Measurements from ENCODE around the gene PTTG1. TPM values are rescaled to one million over a fixed set of nuclear protein-coding genes. Genes with fewer than 3 reads are reported as not detected.

Gene PTTG1
- total and polyA plus RNA-seq, 2 of the 8 experiments (the other 6 are each of a cell fraction or from before 2014, with no cell fraction given): 240 to 478 TPM

DNA sequence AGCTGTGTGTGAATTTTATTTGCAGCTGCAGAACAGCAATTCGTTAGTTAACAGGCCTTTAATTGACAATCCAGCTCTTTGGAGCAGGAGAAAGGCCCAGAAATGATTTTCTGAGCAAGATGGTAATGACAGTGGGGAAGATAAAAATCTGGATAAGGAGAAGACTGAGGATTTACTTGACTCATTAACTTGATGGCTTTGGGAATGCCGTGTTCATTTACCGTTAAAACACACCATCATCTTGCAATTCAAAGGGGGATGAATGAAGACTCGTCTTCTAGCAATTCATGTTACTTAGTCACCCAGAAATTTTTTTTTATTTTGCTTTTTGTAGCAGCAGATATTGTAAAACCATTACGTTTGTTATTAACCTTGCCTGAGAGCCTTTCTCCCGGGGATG is 52.0 kb downstream of the PTTG1 start:
- no peak overlapping the region for H3K4ac ChIP-seq (replicated peaks; ENCODE audit: insufficient read length, low read depth, low read length)
- H2AFZ ChIP-seq (ENCODE audit: low read length): no peak overlapping the region
- H2BK12ac ChIP-seq (ENCODE audit: low read depth, low read length): no peak overlapping the region
- no peak overlapping the region for H3K9ac ChIP-seq (replicated peaks in 1 of 4; ENCODE audit: extremely low read depth in 1 of 4, low read depth in 3 of 4, low read length in 3 of 4)
- no peak overlapping the region for H3K23ac ChIP-seq (ENCODE audit: insufficient read length)
- 94% methylated on average over 6 of the region's 6 CpGs; no CpG with 5 or more reads in 1 of the 2 experiments for WGBS, 2 experiments (ENCODE audit: extremely low coverage in 1 of 2, insufficient coverage in 1 of 2, insufficient read length in 1 of 2, insufficient replicate concordance in 2 of 2, low coverage in 1 of 2, low lambda C conversion rate in 2 of 2, missing lambda C conversion rate in 1 of 2)
- no peaks in the 10 kb centered on the region; the same call in 1 of the 2 replicates for H3K23me2 ChIP-seq (ENCODE audit: low read depth, low read length)
- H3K4me3 ChIP-seq (ENCODE audit: extremely low read depth in 1 of 4, insufficient read depth in 2 of 4, low read depth in 3 of 4, low read length in 4 of 4): no peak overlapping the region
- H2BK20ac ChIP-seq (ENCODE audit: low read length): no peak overlapping the region
- no peaks in the 10 kb centered on the region for H3K9me3 ChIP-seq (ENCODE audit: insufficient read depth in 2 of 2, low read depth in 1 of 2, low read length in 1 of 2)
- H3K79me2 ChIP-seq (ENCODE audit: control insufficient read depth in 1 of 2, insufficient read depth in 2 of 2, low read length in 2 of 2): no peaks in the 10 kb centered on the region
- H3K79me1 ChIP-seq (ENCODE audit: low read depth, low read length): no peaks in the 10 kb centered on the region
- no peak overlapping the region for H2BK5ac ChIP-seq (ENCODE audit: low read depth, low read length)
- H3K18ac ChIP-seq (ENCODE audit: extremely low read depth, low read length): no peak overlapping the region
- H2BK15ac ChIP-seq (ENCODE audit: low read length): no peak overlapping the region
- ChIA-PET POLR2A (ENCODE audit: partially characterized antibody) (no interaction called here), CTCF (ENCODE audit: partially characterized antibody) (interaction anchor here (0.5 to 3.1 kb wide), 3 partner anchors 35 to 213 kb away, joined by 3 to 19 read pairs (median 4); no protein-coding TSS in a partner anchor)
- H3K14ac ChIP-seq (ENCODE audit: insufficient read length): no peak overlapping the region
- H3K27me3 ChIP-seq (replicated peaks in 1 of 4; ENCODE audit: control insufficient read depth in 3 of 4, extremely low read depth in 1 of 4, insufficient read depth in 3 of 4, low read length in 3 of 4): no peaks in the 10 kb centered on the region
- no peak overlapping the region for H4K8ac ChIP-seq (ENCODE audit: extremely low read depth, insufficient read depth, low read length)
- H4K5ac ChIP-seq (ENCODE audit: insufficient read length, low read depth, low read length): no peak overlapping the region
- H3K56ac ChIP-seq (replicated peaks; ENCODE audit: insufficient read length, low read depth, low read length): no peak overlapping the region
- H4K20me1 ChIP-seq (replicated peaks in 1 of 2; ENCODE audit: control insufficient read depth in 1 of 2, insufficient read depth in 2 of 2, low read length in 2 of 2): no peaks in the 10 kb centered on the region
- no peak overlapping the region for H2AK5ac ChIP-seq (ENCODE audit: low read depth, low read length)
- no peaks in the 10 kb centered on the region for H3K36me3 ChIP-seq (ENCODE audit: control insufficient read depth in 2 of 4, insufficient read depth in 4 of 4, low read length in 3 of 4)
- H3K4me1 ChIP-seq (replicated peaks in 1 of 4; ENCODE audit: control insufficient read depth in 3 of 4, insufficient read depth in 4 of 4, low read length in 3 of 4): peaks cover 1 to 12% (median 6%) of the 10 kb centered on the region in 4 experiments; a peak in 6 of 7 replicates
- FAIRE-seq (no peak), DNase-seq (ENCODE audit: low read depth in 1 of 2, low spot score in 2 of 2) (no peak)
- H3K4me2 ChIP-seq (ENCODE audit: insufficient read depth in 1 of 2, low read depth in 2 of 2, low read length in 2 of 2): no peak overlapping the region
- H2BK120ac ChIP-seq (replicated peaks; ENCODE audit: low read depth, low read length): no peak overlapping the region
- no peak overlapping the region for H4K91ac ChIP-seq (replicated peaks; ENCODE audit: insufficient read length, low read length)
- no peak overlapping the region for H3K27ac ChIP-seq (ENCODE audit: low read depth, low read length)
- TF ChIP-seq RXRA (IDR thresholded peaks at IDR 0.05; ENCODE audit: insufficient read depth, low read depth, low read length) (no peak), RFX5 (IDR thresholded peaks at IDR 0.05; ENCODE audit: borderline replicate concordance, low read depth, low read length) (no peak), SIRT6 (IDR thresholded peaks at IDR 0.05; ENCODE audit: low read length) (no peak), GABPA (IDR thresholded peaks at IDR 0.05; ENCODE audit: borderline replicate concordance, insufficient read depth, low read length) (no peak), TAF1 (IDR thresholded peaks at IDR 0.05; ENCODE audit: low read depth, low read length) (no peak), SUZ12 (IDR thresholded peaks at IDR 0.05; ENCODE audit: low read length) (no peak), POLR2A (IDR thresholded peaks at IDR 0.05; ENCODE audit: control extremely low read depth in 1 of 2, low read depth in 2 of 2, low read length in 2 of 2) (no peak), ASH2L (IDR thresholded peaks at IDR 0.05; ENCODE audit: low read length) (no peak)
